Stomach (tissue), 4 donors: ENCODE results near the gene LYSET.

ENCODE experiments used
- CTCF ChIP-seq, 7 experiments: fragments of 450-650 bp in 4 of 7; fragments of 200-600 bp in 3 of 7; sonication (generic) in 3 of 7; IDR thresholded peaks; one replicate each; pipeline ENCODE4 v1.5.1; 2016 to 2019; ENCODE audit warnings: antibody characterized with exemption in 7 of 7, control low read depth in 2 of 7, mild to moderate bottlenecking in 1 of 7
- EP300 ChIP-seq: sonication (generic); formaldehyde crosslinking; IDR thresholded peaks from one replicate; pipeline ENCODE4 v1.6.1; 2017; ENCODE audit warnings: antibody characterized with exemption
- POLR2A ChIP-seq, 4 donors: fragments of 450-650 bp; IDR thresholded peaks; one replicate each; pipeline ENCODE4 v1.6.1; 2016; ENCODE audit warnings: antibody characterized with exemption in 4 of 4, control low read depth in 2 of 4, mild to moderate bottlenecking in 1 of 4, moderate library complexity in 1 of 4

DNA sequence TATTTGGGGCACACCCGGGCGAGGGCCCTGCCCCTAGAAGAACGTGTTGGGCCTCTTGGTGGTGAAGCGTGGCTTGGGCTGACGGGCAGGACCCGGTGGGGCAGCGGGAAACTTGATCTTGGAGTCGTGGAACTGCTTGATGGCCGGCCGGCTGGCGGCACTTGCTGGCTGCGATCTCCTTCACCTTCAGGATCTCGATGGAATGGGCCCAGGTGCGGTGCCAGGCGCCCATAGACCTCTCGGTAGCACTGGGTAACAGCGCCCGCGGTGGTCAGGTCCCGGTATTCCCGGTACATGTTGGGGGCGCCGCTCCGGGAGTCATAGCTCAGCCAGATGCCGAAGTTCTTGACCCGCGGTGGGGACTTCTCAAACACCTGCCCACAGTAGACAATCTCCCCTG is 38.4 kb downstream of the LYSET start:
- TF ChIP-seq EP300 (no peak), POLR2A (IDR thresholded peaks at IDR 0.05) (no peak), CTCF (IDR thresholded peaks at IDR 0.05) (no peak)
